Left renal cortex interstitium (tissue), 4 donors: Measurements from ENCODE around the gene CRAT. TPM values are rescaled to one million over a fixed set of nuclear protein-coding genes. Genes with fewer than 3 reads are reported as not detected.

ENCODE experiments used
- DNase-seq, 4 donors: peaks; one replicate each; pipeline ENCODE4 v3.0.0-alpha.2; 2013; ENCODE audit warnings: low read depth in 4 of 4, low spot score in 2 of 4, missing footprints in 1 of 4
- polyA plus RNA-seq, 4 donors: library from polyadenylated mRNA; unstranded; fragments of 120-200 nt; gene quantifications; one replicate each; pipeline ENCODE4 v1.2.1, GENCODE V29; 2013; ENCODE audit not compliant: insufficient read length in 4 of 4

CRAT gene
- polyA plus RNA-seq: 10 to 100 TPM; 37.4 to 48.2 (median 43.3) TPM

- peak; percentile 82 to 88 (median 85) for DNase-seq
Observed at GRCh38 chr9:129110740-129111527, at the start of gene CRAT, which contains the start of gene PTPA. CRAT (minus strand) TSS chr9:129110793; CDS start chr9:129110509, 284 bp downstream. PTPA (plus strand) TSS chr9:129111415; CDS start chr9:129111601, 186 bp downstream.

GRCh38 chr9:129156163-129156562, 45.6 kb upstream of the CRAT start:
- no peak for DNase-seq

- no peak for DNase-seq
Observed at GRCh38 chr9:129154866-129155477, 44.4 kb upstream of the CRAT start.

GRCh38 chr9:129151469-129151868, 40.9 kb upstream of the CRAT start:
- no peak for DNase-seq

GRCh38 chr9:129150672-129151211, 40.1 kb upstream of the CRAT start:
- DNase-seq: no peak

- no peak for DNase-seq
Observed at GRCh38 chr9:129150122-129150521, 39.5 kb upstream of the CRAT start.

GRCh38 chr9:129149442-129149841, 38.8 kb upstream of the CRAT start:
- no peak for DNase-seq

- no peak for DNase-seq
Observed at GRCh38 chr9:129148463-129149204, 38.0 kb upstream of the CRAT start.

- no peak for DNase-seq
Observed at GRCh38 chr9:129146441-129146941, 35.9 kb upstream of the CRAT start.

GRCh38 chr9:129145841-129146292, 35.3 kb upstream of the CRAT start:
- no peak for DNase-seq

GRCh38 chr9:129145316-129145715, 34.7 kb upstream of the CRAT start:
- DNase-seq: no peak

- DNase-seq: peak; percentile 82 to 92 (median 83)
Observed at GRCh38 chr9:129143031-129143927, 32.7 kb upstream of the CRAT start.

- DNase-seq: no peak
Observed at GRCh38 chr9:129142138-129142935, 31.7 kb upstream of the CRAT start.

- DNase-seq: no peak
Observed at GRCh38 chr9:129141066-129142041, 30.8 kb upstream of the CRAT start.

GRCh38 chr9:129140397-129141065, 29.9 kb upstream of the CRAT start:
- DNase-seq: no peak

- peak in 3 of 4 donors; percentile 92 to 97 (median 96) for DNase-seq
Observed at GRCh38 chr9:129139993-129140396, 29.4 kb upstream of the CRAT start.
